ENCODE data around the gene KLC3.
"Not testable (repeated sequence)": the region's sequence is repeated elsewhere in the genome, so short reads cannot be mapped to it uniquely, and the experiment has no call there.

Gene KLC3

DNA sequence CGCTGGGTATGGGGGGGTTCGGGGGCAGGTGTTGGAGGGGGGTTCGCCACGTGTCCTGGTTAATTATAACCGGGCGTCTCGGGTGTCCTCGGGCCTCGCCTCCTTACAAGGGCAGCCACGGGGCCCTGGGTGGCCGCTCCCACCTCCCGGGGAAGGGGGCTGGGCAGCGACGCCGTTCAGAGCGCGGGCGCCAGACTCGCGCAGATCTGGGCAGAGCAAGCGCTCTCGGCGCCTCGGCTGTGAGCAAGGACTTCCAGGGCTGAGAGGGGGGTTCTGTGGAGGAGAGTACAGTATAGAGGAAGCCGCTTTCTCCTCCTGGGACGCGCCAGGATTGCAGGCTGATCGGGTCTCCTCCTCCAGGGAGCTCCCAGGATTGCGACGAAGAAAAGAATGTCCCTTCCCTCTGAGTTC, 16.9 kb upstream of the KLC3 start:
- no peak for DNase-seq (ENCODE audit: low read depth)
- peak overlapping the region; percentile 5 for H3K4me3 ChIP-seq (ENCODE audit: control insufficient read depth, low read depth, low read length)
- TF ChIP-seq CTCF (IDR thresholded peaks at IDR 0.05; ENCODE audit: control insufficient read depth, insufficient read depth, low read depth, low read length, missing control alignments) = no peak

DNA sequence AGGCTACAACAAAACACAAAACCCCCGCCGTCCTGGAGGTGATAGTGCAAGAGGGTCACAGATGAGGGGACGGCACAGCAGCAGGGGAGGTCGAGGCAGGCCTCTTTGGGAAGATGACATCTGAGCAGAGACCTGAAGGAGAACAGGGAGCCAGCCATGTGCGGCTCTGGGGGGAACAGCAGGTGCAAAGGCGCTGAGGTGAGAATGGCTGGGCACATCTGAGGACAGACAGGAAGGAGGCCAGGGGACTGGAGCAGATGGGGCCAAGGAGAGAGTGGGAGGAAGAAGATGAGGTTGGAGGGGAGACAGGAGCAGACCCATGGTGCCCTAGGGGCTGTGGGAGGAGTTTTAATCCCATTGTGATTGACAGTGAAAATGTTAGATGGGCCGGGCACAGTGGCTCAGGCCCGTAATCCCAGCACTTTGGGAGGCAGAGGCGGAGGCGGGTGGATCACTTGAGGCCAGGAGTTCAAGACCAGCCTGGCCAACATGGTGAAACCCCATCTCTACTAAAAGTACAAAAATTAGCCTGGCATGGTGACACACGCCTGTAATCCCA, 16.1 kb upstream of the KLC3 start:
- no peak for TF ChIP-seq CTCF (IDR thresholded peaks at IDR 0.05; ENCODE audit: control insufficient read depth, insufficient read depth, low read depth, low read length, missing control alignments)
- DNase-seq (ENCODE audit: low read depth) = no peak

DNA sequence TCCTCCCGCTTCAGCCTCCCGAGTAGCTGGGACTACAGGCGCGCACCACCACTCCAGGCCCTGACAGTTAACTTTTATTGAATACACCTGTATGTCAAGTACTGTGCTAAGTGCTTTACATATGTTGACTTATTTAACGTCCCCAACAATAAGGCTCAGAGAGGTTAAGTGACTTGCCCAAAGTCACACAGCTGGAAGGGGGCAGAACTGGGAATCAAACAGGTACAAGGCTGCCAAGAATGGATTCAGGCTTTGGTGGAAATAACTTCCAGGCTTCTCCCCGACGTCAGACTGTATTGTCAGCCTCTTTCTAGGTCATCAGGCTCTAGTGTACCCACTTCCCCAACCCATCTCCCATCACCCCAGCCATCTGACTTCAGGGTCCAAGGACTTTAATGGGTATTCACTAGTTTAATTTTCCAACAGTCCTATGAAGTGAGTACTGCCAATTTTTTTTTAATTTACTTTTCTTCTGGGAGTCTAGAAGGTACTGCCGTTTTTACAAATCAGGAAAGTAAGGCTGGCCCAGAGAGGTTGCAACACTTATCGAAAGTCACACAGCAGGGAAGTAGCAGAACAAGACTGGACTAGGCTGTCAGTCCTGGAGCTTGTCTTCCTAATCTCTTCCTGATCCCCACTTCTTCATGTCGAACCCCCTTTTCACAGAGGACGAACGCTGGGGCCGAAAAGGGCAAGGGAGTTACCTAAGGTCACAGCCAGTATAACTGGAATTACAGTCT, 13.0 kb upstream of the KLC3 start:
- no peak for DNase-seq (ENCODE audit: low read depth)
- H3K4me3 ChIP-seq (ENCODE audit: control insufficient read depth, low read depth, low read length) = no peak overlapping the region
- TF ChIP-seq CTCF (IDR thresholded peaks at IDR 0.05; ENCODE audit: control insufficient read depth, insufficient read depth, low read depth, low read length, missing control alignments) = no peak

More for the DNA sequence above, 16.1 kb upstream of the KLC3 start:
- no peak overlapping the region for H3K4me3 ChIP-seq (ENCODE audit: control insufficient read depth, low read depth, low read length)

GRCh38 chr19:45331411-45331810, 9.1 kb upstream of the KLC3 start:
- no peak for DNase-seq (ENCODE audit: low read depth)
- no peak for TF ChIP-seq CTCF (IDR thresholded peaks at IDR 0.05; ENCODE audit: control insufficient read depth, insufficient read depth, low read depth, low read length, missing control alignments)
- H3K4me3 ChIP-seq (ENCODE audit: control insufficient read depth, low read depth, low read length) = no peak overlapping the region

GRCh38 chr19:45333609-45334303, 6.8 kb upstream of the KLC3 start:
- no peak overlapping the region for H3K4me3 ChIP-seq (ENCODE audit: control insufficient read depth, low read depth, low read length)
- no peak for TF ChIP-seq CTCF (IDR thresholded peaks at IDR 0.05; ENCODE audit: control insufficient read depth, insufficient read depth, low read depth, low read length, missing control alignments)
- DNase-seq (ENCODE audit: low read depth) = no peak

GRCh38 chr19:45334881-45335280, 5.7 kb upstream of the KLC3 start:
- DNase-seq (ENCODE audit: low read depth); H3K4me3 ChIP-seq (ENCODE audit: control insufficient read depth, low read depth, low read length): not testable (repeated sequence)

- no peak for DNase-seq (ENCODE audit: low read depth)
- TF ChIP-seq CTCF (IDR thresholded peaks at IDR 0.05; ENCODE audit: control insufficient read depth, insufficient read depth, low read depth, low read length, missing control alignments) = no peak
- H3K4me3 ChIP-seq (ENCODE audit: control insufficient read depth, low read depth, low read length) = no peak overlapping the region
Observed at GRCh38 chr19:45336696-45337251, 3.8 kb upstream of the KLC3 start.

All from AG09309 (cell line).